IMR-90 (cell line): ENCODE data around the gene PRKCE. TPM values are rescaled to one million over a fixed set of nuclear protein-coding genes. Genes with fewer than 3 reads are reported as not detected.

Experiments
- ATAC-seq: fragments of 200-7000 bp; cut with Tn5 transposase; 2 replicates; pipeline ENCODE4 v1.9.1; 2020; ENCODE audit warnings: low read depth, mild to moderate bottlenecking, moderate library complexity
- BruUV-seq: library from RNA; stranded (reverse); fragments of 400-500 nt; replicated peaks from 2 replicates; lab custom pipeline; 2021; lab: Mats Ljungman, UMichigan
- CTCF ChIA-PET: fragments of 300-600 bp; formaldehyde crosslinking; extraction: SDS; loops from one replicate; lab custom pipeline; 2021; ENCODE audit warnings: antibody characterized with exemption; lab: Yijun Ruan, JAX
- POLR2A ChIA-PET: fragments of 300-600 bp; sonication (Branson Sonifier 250); formaldehyde crosslinking; loops from one replicate; lab custom pipeline; 2022; ENCODE audit warnings: antibody characterized with exemption; ENCODE audit not compliant: unreplicated experiment; lab: Charles Lee
- DNase-seq: peaks from one replicate; pipeline ENCODE4 v3.0.0; 2013
- H2AFZ ChIP-seq: replicated peaks from 2 replicates; pipeline ENCODE3; 2013; ENCODE audit warnings: low read length, mild to moderate bottlenecking; ENCODE audit not compliant: poor library complexity
- H2AK5ac ChIP-seq: 2 replicates; pipeline ENCODE4 v1.6.1; 2013; ENCODE audit warnings: low read depth, low read length, inconsistent platforms
- H2AK9ac ChIP-seq: replicated peaks from 2 replicates; pipeline ENCODE3; 2013; ENCODE audit warnings: mild to moderate bottlenecking, low read depth, low read length, moderate library complexity; ENCODE audit not compliant: poor library complexity
- H2BK120ac ChIP-seq: 2 replicates; pipeline ENCODE4 v1.6.1; 2013; ENCODE audit warnings: low read depth, low read length, inconsistent platforms
- H2BK15ac ChIP-seq: 3 replicates; pipeline ENCODE4 v1.6.1; 2013; ENCODE audit warnings: low read depth, low read length, inconsistent platforms
- H2BK20ac ChIP-seq: 2 replicates; pipeline ENCODE4 v1.6.1; 2013; ENCODE audit warnings: low read depth, mild to moderate bottlenecking, inconsistent platforms, low read length, moderate library complexity
- H2BK5ac ChIP-seq: 2 replicates; pipeline ENCODE4 v1.6.1; 2013; ENCODE audit warnings: mild to moderate bottlenecking, low read depth, low read length, inconsistent platforms; ENCODE audit not compliant: poor library complexity, severe bottlenecking
- H3K14ac ChIP-seq: replicated peaks from 2 replicates; pipeline ENCODE4 v1.6.1; 2013; ENCODE audit warnings: low read depth, low read length, inconsistent platforms
- H3K18ac ChIP-seq: 2 replicates; pipeline ENCODE4 v1.6.1; 2013; ENCODE audit warnings: low read depth, low read length, control low read depth
- H3K23ac ChIP-seq: 2 replicates; pipeline ENCODE4 v1.6.1; 2013; ENCODE audit warnings: low read depth, low read length, inconsistent platforms
- H3K27ac ChIP-seq: 2 replicates; pipeline ENCODE4 v1.5.1; 2013; ENCODE audit warnings: mild to moderate bottlenecking, control low read depth, low read length; ENCODE audit not compliant: insufficient read depth
- H3K27me3 ChIP-seq: 2 replicates; pipeline ENCODE4 v1.6.1; 2013; ENCODE audit warnings: low read length; ENCODE audit not compliant: control insufficient read depth, insufficient read depth
- H3K36me3 ChIP-seq: 2 replicates; pipeline ENCODE4 v1.6.1; 2013; ENCODE audit warnings: low read length, mixed read lengths; ENCODE audit not compliant: control insufficient read depth, insufficient read depth
- H3K4ac ChIP-seq: 2 replicates; pipeline ENCODE4 v1.6.1; 2013; ENCODE audit warnings: low read depth, low read length, inconsistent platforms
- H3K4me1 ChIP-seq: 2 replicates; pipeline ENCODE4 v1.6.1; 2013; ENCODE audit warnings: low read length, mixed read lengths; ENCODE audit not compliant: control insufficient read depth, insufficient read depth
- H3K4me2 ChIP-seq: 2 replicates; pipeline ENCODE4 v1.6.1; 2013; ENCODE audit warnings: low read depth, mild to moderate bottlenecking, control low read depth, low read length, moderate library complexity
- H3K4me3 ChIP-seq: 2 replicates; pipeline ENCODE4 v1.5.1; 2013; ENCODE audit warnings: low read depth, mild to moderate bottlenecking, control low read depth, low read length, moderate library complexity; ENCODE audit not compliant: insufficient read depth
- H3K56ac ChIP-seq: 2 replicates; pipeline ENCODE4 v1.6.1; 2013; ENCODE audit warnings: low read length, inconsistent platforms; ENCODE audit not compliant: insufficient read depth; ENCODE audit errors: extremely low read depth
- H3K79me1 ChIP-seq, 2 experiments: 2 replicates each; pipeline ENCODE4 v1.6.1; 2013; ENCODE audit warnings: low read length in 2 of 2, inconsistent platforms in 1 of 2, low read depth in 1 of 2
- H3K9ac ChIP-seq: 2 replicates; pipeline ENCODE4 v1.6.1; 2013; ENCODE audit warnings: low read depth, low read length, control low read depth
- H3K9me1 ChIP-seq: 2 replicates; pipeline ENCODE4 v1.6.1; 2013; ENCODE audit warnings: low read length, inconsistent platforms; ENCODE audit not compliant: insufficient read depth
- H3K9me3 ChIP-seq: 2 replicates; pipeline ENCODE4 v1.6.1; 2013; ENCODE audit warnings: low read length; ENCODE audit not compliant: control insufficient read depth, insufficient read depth
- H4K20me1 ChIP-seq: 2 replicates; pipeline ENCODE4 v1.6.1; 2013; ENCODE audit warnings: low read length, inconsistent platforms; ENCODE audit not compliant: insufficient read depth
- H4K5ac ChIP-seq: 2 replicates; pipeline ENCODE4 v1.6.1; 2013; ENCODE audit warnings: mild to moderate bottlenecking, low read depth, low read length, control low read depth
- H4K8ac ChIP-seq, 2 experiments: 2 replicates each; pipeline ENCODE4 v1.6.1; 2013; ENCODE audit warnings: low read depth in 2 of 2, low read length in 2 of 2, control low read depth in 1 of 2, inconsistent platforms in 1 of 2
- H4K91ac ChIP-seq: 2 replicates; pipeline ENCODE4 v1.6.1; 2013; ENCODE audit warnings: low read depth, low read length, inconsistent platforms; ENCODE audit not compliant: insufficient read depth
- CEBPB ChIP-seq: IDR thresholded peaks from 2 replicates; pipeline ENCODE4 v1.6.1; 2012; ENCODE audit warnings: low read depth, low read length, improper control_type of control experiment
- POLR2A ChIP-seq: IDR thresholded peaks from 2 replicates; pipeline ENCODE4 v1.6.1; 2012; ENCODE audit warnings: mild to moderate bottlenecking, low read depth, low read length
- WGBS, 2 experiments: methylation state at CpG; one replicate each; pipeline versions ENCODE4 v1.1.5 to v1.1.7; 2013; ENCODE audit warnings: missing lambda C conversion rate in 2 of 2; ENCODE audit not compliant: insufficient read length in 1 of 2; ENCODE audit errors: extremely low coverage in 2 of 2; 5-methylcytosine and 5-hydroxymethylcytosine counted together
- dilution Hi-C: fragments of 300-500 bp; cut with HindIII; formaldehyde crosslinking; loops from one replicate; pipeline ENCODE4 v1.14.3; 2018; ENCODE audit warnings: low sequenced_read_pairs; ENCODE audit not compliant: unreplicated experiment
- in situ Hi-C: fragments of 300-500 bp; cut with MboI; formaldehyde crosslinking; loops from 3 replicates; pipeline ENCODE4 v1.14.3; 2019; ENCODE audit warnings: low sequenced_read_pairs, inconsistent platforms, mixed read lengths
- intact Hi-C: fragments of 100-400 bp; cut with micrococcal nuclease; formaldehyde crosslinking; loops from 2 replicates; pipeline ENCODE4 v1.10.0; 2022
- polyA plus RNA-seq, 3 experiments: library from polyadenylated mRNA; depleted of rRNA; stranded (reverse); fragments of >200 nt; gene quantifications; 2 replicates each; pipeline ENCODE4 v1.2.3, GENCODE V29; 2012; ENCODE audit warnings: low replicate concordance in 1 of 3
- total RNA-seq: library from RNA; depleted of rRNA; stranded (reverse); fragments of >200 nt; gene quantifications from 2 replicates; pipeline ENCODE4 v1.2.3, GENCODE V29; 2012

Gene PRKCE
- total and polyA plus RNA-seq, 2 of the 4 experiments (the other 2 are of a cell fraction), result 8.1 to 32.4 TPM

- POLR2A ChIA-PET, result no interaction called here
- H3K18ac ChIP-seq, result peak overlapping the region; percentile 67
- H2AK9ac ChIP-seq, result peak overlapping the region; percentile 51
- peak overlapping the region in 1 of 2 experiments; percentile 79; a peak in 2 of 4 replicates for H4K8ac ChIP-seq
- H3K79me1 ChIP-seq, result peaks cover 0 to 5% of the 10 kb centered on the region in 2 experiments; a peak in 2 of 4 replicates
- H3K27me3 ChIP-seq, result no peaks in the 10 kb centered on the region
- peak overlapping the region; percentile 10 for H3K14ac ChIP-seq
- peak overlapping the region; percentile 47 for H2AFZ ChIP-seq
- intact Hi-C loops (no loop called here), in situ Hi-C loops (no loop called here), dilution Hi-C loops (no loop called here)
- H3K9ac ChIP-seq, result no peak overlapping the region
- H3K9me1 ChIP-seq, result 0 out of 2 replicates have a peak, but pooled peaks cover 6% of the 10 kb centered on the region
- H3K4ac ChIP-seq, result peak overlapping the region; percentile 76
- H4K5ac ChIP-seq, result peak overlapping the region; percentile 57; the same call in 1 of the 2 replicates
- peak overlapping the region; percentile 67; the same call in 1 of the 2 replicates for H3K23ac ChIP-seq
- H3K36me3 ChIP-seq, result no peaks in the 10 kb centered on the region
- ATAC-seq (peak; percentile 62), DNase-seq (peak; percentile 72)
- peak overlapping the region; percentile 24; the same call in 1 of the 2 replicates for H2AK5ac ChIP-seq
- peak overlapping the region; percentile 78; the same call in 1 of the 2 replicates for H2BK20ac ChIP-seq
- TF ChIP-seq POLR2A, result no peak
- TF ChIP-seq CEBPB, result peak; percentile 91
- no peak overlapping the region for H3K4me3 ChIP-seq
- CTCF ChIA-PET, result interaction anchor here (0.6 kb wide), 2 partner anchors 15 to 119 kb away, joined by 3 read pairs; no protein-coding TSS in a partner anchor
- H2BK120ac ChIP-seq, result peak overlapping the region; percentile 86
- H3K27ac ChIP-seq, result peak overlapping the region; percentile 62; the same call in 1 of the 2 replicates
- peak overlapping the region; percentile 81 for H2BK5ac ChIP-seq
- no peaks in the 10 kb centered on the region for H3K9me3 ChIP-seq
- H3K56ac ChIP-seq, result no peak overlapping the region
- no peaks in the 10 kb centered on the region for H4K20me1 ChIP-seq
- H3K4me1 ChIP-seq, result peaks cover 8% of the 10 kb centered on the region
- 100% methylated on average over 1 of the region's 7 CpGs; no CpG with 5 or more reads in 1 of the 2 experiments for WGBS, 2 experiments
- H2BK15ac ChIP-seq, result peak overlapping the region; percentile 57; the same call in 1 of the 3 replicates
- peak overlapping the region; percentile 61 for H4K91ac ChIP-seq
- no peak overlapping the region for H3K4me2 ChIP-seq
- no TSS peak for BruUV-seq
Observed at GRCh38 chr2:45849491-45850283, 198.2 kb downstream of the PRKCE start.
